ENCODE results near the gene BEAN1.

Gene BEAN1

DNA sequence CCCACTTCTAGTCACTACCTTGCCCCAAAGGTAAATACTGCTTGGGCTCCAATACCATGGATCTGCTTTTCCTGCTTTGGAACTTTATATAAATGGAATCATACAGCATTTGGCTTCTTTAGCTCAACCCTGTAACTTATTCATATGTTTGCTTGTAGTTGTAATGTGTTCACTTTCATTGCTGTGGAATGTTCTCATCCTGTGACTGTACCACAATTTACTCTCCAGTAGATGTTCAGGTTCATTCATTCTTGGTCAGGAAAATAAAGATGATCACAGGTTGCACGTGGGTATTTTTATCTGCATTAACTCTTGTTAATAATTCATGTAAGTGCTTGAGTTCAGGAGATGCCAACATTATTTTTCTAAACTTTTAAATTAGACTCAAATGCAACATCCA is 6.7 kb upstream of the BEAN1 start:
- TF ChIP-seq, protein P1, sequence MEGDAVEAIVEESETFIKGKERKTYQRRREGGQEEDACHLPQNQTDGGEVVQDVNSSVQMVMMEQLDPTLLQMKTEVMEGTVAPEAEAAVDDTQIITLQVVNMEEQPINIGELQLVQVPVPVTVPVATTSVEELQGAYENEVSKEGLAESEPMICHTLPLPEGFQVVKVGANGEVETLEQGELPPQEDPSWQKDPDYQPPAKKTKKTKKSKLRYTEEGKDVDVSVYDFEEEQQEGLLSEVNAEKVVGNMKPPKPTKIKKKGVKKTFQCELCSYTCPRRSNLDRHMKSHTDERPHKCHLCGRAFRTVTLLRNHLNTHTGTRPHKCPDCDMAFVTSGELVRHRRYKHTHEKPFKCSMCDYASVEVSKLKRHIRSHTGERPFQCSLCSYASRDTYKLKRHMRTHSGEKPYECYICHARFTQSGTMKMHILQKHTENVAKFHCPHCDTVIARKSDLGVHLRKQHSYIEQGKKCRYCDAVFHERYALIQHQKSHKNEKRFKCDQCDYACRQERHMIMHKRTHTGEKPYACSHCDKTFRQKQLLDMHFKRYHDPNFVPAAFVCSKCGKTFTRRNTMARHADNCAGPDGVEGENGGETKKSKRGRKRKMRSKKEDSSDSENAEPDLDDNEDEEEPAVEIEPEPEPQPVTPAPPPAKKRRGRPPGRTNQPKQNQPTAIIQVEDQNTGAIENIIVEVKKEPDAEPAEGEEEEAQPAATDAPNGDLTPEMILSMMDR (IDR thresholded peaks at IDR 0.05; ENCODE audit: low read depth, low read length, missing control alignments): no peak
- DNase-seq (ENCODE audit: low read depth): no peak
- H3K4me3 ChIP-seq (ENCODE audit: low read depth, low read length): no peak overlapping the region

DNA sequence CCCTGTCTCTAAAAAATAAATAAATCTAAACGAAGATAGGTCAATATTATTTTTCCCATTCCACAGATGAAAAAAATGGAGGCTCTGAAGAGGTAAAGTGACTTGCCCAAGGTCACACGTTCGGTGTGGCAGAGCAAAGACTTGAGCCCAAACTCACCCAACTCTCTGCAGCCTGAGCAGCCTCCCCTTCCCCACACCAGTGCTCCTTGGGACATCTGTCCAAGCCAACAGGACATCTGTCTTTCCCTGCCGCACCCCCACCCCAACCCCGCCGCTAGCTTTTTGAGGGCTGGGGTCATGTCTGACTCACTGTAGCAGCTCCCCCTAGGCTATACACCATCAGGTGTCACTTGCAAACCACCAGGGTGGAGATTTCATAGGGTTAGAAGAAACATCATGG is 5.2 kb upstream of the BEAN1 start:
- DNase-seq (ENCODE audit: low read depth): no peak
- TF ChIP-seq, protein P1 (IDR thresholded peaks at IDR 0.05; ENCODE audit: low read depth, low read length, missing control alignments): no peak
- no peak overlapping the region for H3K4me3 ChIP-seq (ENCODE audit: low read depth, low read length)

DNA sequence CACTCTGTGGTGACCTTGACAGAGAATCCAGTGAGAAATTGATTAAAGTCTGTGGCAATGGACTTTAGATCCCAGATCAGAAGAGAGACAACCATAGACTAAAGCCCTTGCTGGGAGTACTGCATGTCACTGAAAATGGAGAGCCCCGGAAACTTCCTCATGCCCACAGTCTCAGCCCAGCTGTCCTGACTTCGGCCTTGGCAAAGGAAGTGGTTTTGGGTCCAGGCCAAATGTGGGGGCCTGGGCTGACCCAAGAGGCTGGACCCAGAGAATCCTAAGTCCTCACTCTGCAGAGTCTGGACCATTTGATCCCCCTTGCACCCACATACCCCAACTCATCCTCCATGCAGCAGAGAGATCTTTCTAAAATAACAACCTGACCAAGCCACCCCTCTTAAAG is 4.7 kb upstream of the BEAN1 start:
- no peak for DNase-seq (ENCODE audit: low read depth)
- TF ChIP-seq, protein P1 (IDR thresholded peaks at IDR 0.05; ENCODE audit: low read depth, low read length, missing control alignments): no peak
- no peak overlapping the region for H3K4me3 ChIP-seq (ENCODE audit: low read depth, low read length)

DNA sequence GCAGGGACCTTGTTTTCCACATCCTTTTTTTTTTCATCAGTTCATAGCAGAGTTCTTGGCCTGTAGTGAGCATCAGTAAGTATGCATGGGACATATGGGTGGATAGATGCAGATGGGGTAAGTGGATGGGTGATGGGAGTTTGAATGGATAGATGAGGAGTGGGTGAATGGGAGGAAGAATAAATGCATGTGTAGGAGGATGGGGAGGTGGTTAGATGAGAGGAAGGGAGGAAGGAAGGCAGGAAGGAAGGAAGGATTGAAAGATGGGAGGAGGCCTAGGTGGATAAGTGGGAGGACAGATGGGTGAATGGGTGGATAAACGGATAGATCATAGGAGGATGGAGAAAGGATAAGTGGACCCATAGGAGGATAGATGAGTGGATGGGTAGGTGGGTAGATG is 3.9 kb upstream of the BEAN1 start:
- no peak for DNase-seq (ENCODE audit: low read depth)
- TF ChIP-seq, protein P1 (IDR thresholded peaks at IDR 0.05; ENCODE audit: low read depth, low read length, missing control alignments): no peak
- no peak overlapping the region for H3K4me3 ChIP-seq (ENCODE audit: low read depth, low read length)

DNA sequence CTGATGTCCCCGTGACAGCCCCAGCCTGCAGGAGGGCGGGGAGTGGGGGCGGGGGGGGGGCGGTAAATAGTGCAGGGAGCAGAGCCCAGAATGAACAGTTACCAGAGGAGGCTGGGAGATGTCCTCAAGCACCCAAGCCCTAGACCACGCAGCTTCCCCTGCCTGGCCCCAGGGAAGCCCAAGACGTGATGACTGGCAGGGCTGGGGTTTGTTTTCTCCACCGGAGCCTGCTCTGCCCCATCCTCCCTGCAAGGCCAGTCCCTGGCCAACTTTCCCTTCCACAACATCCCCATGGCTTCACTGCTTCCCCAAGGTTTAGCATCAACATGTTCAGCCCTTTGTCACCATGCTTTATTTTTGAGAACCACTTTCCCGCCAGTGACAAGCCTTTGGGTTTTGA is 1.4 kb upstream of the BEAN1 start:
- TF ChIP-seq, protein P1 (IDR thresholded peaks at IDR 0.05; ENCODE audit: low read depth, low read length, missing control alignments): no peak
- no peak overlapping the region for H3K4me3 ChIP-seq (ENCODE audit: low read depth, low read length)
- no peak for DNase-seq (ENCODE audit: low read depth)

DNA sequence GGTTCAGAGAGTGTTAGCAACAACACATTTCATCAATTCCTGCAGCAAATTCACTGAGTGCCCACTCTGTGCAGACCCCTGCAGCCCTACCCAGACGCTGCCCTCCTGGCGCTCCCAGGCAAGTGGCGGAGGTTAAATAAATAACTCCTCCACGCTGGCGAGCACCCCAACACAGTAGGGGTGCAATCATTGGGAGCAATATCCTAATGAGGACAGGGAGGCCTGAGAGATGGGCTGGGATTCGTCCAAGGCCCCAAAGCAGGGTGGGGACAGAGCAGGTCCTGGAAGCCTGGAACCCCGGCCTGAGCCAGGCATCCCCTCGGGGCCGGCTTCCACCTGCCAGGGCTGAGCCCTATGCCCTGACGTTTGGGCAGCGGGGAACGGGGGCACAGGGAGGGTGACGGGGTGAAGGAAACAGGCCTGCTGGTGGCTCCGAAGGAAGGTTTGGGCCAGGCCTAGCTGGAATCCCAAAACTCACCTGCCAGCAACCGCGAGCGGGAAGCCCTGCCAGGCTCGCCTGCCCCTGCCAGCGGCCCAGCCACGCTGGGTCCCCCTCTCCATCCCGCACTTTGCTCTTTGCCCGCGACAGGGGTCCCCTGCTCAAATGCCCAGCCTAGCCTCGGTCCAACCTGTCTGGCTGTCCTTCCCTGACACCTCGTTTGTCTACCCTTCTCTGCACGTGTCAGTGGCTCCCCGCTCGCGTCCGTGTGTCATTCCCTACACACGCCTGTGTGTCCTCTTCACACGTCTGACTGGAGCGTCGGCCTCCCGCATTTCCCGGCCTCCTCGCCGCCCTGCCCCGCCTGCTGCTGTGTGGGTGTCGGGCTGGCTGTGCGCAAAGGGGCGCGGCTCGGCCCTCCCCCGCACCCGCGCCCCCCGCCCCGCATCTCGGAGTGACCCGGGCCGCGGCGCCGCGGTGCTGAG is 721 bp upstream of the BEAN1 start:
- no peak for DNase-seq (ENCODE audit: low read depth)
- TF ChIP-seq, protein P1 (IDR thresholded peaks at IDR 0.05; ENCODE audit: low read depth, low read length, missing control alignments): no peak

More for the DNA sequence above, 721 bp upstream of the BEAN1 start:
- H3K4me3 ChIP-seq (ENCODE audit: low read depth, low read length): no peak overlapping the region

Data from GM12864 (cell line).